Thoracic aorta (tissue), 2 donors: ENCODE data around the gene AK2. TPM values are rescaled to one million over a fixed set of nuclear protein-coding genes. Genes with fewer than 3 reads are reported as not detected.

Experiments used
- ATAC-seq: fragments of 150-250 bp; one replicate; pipeline ENCODE4 v1.8.0; 2017; ENCODE audit warnings: low read depth; ENCODE audit not compliant: insufficient number of reproducible peaks, low FRiP score
- DNase-seq: peaks from one replicate; pipeline ENCODE4 v3.0.0-alpha.2; 2020; ENCODE audit warnings: low spot score
- H3K27ac ChIP-seq, 2 donors: fragments of 200-600 bp; sonication (generic); 1 replicate in 1 of 2; 2 replicates in 1 of 2; pipeline ENCODE4 v1.5.1; 2016; ENCODE audit warnings: mild to moderate bottlenecking in 2 of 2, moderate library complexity in 2 of 2
- H3K27me3 ChIP-seq: fragments of 200-600 bp; sonication (generic); replicated peaks from 2 replicates; pipeline ENCODE4 v1.6.0; 2016; ENCODE audit warnings: mild to moderate bottlenecking; ENCODE audit not compliant: insufficient read depth
- H3K36me3 ChIP-seq: fragments of 200-600 bp; sonication (generic); one replicate; pipeline ENCODE4 v1.5.1; 2016
- H3K4me1 ChIP-seq, 2 donors: fragments of 200-600 bp; sonication (generic); 1 replicate in 1 of 2; 2 replicates in 1 of 2; pipeline versions ENCODE4 v1.5.1 to v1.6.0; 2016; ENCODE audit warnings: low read depth in 2 of 2, mild to moderate bottlenecking in 1 of 2; ENCODE audit not compliant: control insufficient read depth in 1 of 2
- H3K4me3 ChIP-seq: fragments of 200-600 bp; sonication (generic); 2 replicates; pipeline ENCODE4 v1.5.1; 2016; ENCODE audit warnings: mild to moderate bottlenecking
- H3K9me3 ChIP-seq: fragments of 200-600 bp; sonication (generic); 2 replicates; pipeline ENCODE4 v1.5.1; 2016
- total RNA-seq, 2 donors: library from RNA; depleted of rRNA; stranded (reverse); fragments of >200 nt; gene quantifications; one replicate each; pipeline versions ENCODE4 v1.1.0 to v1.2.3, GENCODE V29; 2016
- TF ChIP-seq, protein P1 (sequence below): fragments of 200-600 bp; sonication (generic); IDR thresholded peaks from one replicate; pipeline ENCODE4 v1.5.1; 2019; ENCODE audit warnings: antibody characterized with exemption

AK2 gene
- total RNA-seq, 2 donors from 2014 or later: 106 to 253 TPM

DNA sequence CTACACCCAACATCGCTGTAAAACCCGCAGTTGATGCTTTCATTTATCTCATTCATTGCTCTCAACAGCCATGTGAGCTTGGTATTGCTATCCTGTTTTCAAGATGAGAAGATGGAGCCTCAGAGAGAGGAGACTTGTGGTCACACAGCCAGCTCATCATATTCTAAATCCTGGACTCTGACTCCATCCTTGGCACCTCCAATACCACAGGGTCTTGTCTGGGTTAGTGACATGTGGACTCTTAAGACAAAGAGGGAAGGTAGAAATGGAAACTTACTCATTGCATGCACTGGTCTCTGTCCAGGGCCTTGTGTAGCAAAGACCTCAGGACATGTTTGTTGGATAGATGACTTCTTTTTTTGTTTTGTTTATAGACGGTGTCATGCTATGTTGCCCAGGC lies 65.1 kb downstream of the AK2 start:
- Histone ChIP-seq H3K9me3 (no peaks in the 10 kb centered on the region), H3K36me3 (no peaks in the 10 kb centered on the region), H3K27ac (no peak overlapping the region), H3K27me3 (no peaks in the 10 kb centered on the region), H3K4me1 (peaks cover 0 to 20% of the 10 kb centered on the region in 2 donors), H3K4me3 (no peak overlapping the region)
- no peak for DNase-seq
- ATAC-seq: no peak
- TF ChIP-seq, protein P1, sequence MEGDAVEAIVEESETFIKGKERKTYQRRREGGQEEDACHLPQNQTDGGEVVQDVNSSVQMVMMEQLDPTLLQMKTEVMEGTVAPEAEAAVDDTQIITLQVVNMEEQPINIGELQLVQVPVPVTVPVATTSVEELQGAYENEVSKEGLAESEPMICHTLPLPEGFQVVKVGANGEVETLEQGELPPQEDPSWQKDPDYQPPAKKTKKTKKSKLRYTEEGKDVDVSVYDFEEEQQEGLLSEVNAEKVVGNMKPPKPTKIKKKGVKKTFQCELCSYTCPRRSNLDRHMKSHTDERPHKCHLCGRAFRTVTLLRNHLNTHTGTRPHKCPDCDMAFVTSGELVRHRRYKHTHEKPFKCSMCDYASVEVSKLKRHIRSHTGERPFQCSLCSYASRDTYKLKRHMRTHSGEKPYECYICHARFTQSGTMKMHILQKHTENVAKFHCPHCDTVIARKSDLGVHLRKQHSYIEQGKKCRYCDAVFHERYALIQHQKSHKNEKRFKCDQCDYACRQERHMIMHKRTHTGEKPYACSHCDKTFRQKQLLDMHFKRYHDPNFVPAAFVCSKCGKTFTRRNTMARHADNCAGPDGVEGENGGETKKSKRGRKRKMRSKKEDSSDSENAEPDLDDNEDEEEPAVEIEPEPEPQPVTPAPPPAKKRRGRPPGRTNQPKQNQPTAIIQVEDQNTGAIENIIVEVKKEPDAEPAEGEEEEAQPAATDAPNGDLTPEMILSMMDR: no peak

DNA sequence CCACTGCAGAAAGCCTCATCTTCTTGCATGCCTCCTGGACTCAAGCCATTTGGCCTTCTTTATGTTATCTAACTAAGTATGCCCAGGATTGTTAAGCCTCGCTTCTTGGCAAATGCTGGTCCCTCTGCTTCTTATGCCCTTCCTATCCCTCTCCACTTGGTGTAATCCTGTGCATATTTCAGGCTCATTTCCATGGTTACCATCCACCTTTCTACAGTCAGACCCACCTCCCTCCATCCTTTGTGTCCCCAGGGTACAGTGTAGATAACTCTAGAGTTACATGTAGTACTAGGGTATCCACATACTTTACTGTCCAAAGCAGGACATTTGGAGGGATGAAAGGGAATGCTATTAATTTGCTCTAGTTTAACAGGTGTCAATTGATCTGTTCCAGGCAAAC lies 65.5 kb downstream of the AK2 start:
- DNase-seq: no peak
- no peak overlapping the region for H3K4me3 ChIP-seq
- no peak for ATAC-seq
- H3K9me3 ChIP-seq: no peaks in the 10 kb centered on the region
- H3K27ac ChIP-seq: no peak overlapping the region
- H3K27me3 ChIP-seq: no peaks in the 10 kb centered on the region
- peaks cover 0 to 20% of the 10 kb centered on the region in 2 donors for H3K4me1 ChIP-seq
- TF ChIP-seq, protein P1: no peak
- no peaks in the 10 kb centered on the region for H3K36me3 ChIP-seq

DNA sequence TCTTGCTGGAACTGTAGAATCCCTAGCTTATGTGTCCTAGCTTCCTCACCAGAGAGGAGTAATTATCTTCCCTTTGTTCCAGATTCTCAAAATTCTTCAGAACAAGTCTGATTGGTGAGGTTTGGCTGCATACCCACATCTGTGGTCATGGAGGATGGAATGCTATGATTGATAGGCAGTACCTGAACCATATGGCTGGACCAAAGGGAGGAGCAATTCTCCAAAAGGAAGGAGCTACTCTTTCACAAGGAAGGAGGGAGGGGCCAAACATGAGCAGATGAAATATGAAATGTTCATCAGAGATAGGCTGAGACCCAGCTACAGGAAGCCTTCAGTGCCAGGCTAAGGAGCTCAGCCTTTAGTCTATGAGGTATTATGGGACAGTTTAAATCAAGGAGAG lies 67.1 kb downstream of the AK2 start:
- Histone ChIP-seq H3K36me3 (no peaks in the 10 kb centered on the region), H3K27ac (no peak overlapping the region), H3K4me3 (no peak overlapping the region), H3K4me1 (peaks cover 0 to 20% of the 10 kb centered on the region in 2 donors), H3K27me3 (no peaks in the 10 kb centered on the region), H3K9me3 (no peaks in the 10 kb centered on the region)
- DNase-seq (no peak), ATAC-seq (no peak)
- TF ChIP-seq, protein P1: no peak

DNA sequence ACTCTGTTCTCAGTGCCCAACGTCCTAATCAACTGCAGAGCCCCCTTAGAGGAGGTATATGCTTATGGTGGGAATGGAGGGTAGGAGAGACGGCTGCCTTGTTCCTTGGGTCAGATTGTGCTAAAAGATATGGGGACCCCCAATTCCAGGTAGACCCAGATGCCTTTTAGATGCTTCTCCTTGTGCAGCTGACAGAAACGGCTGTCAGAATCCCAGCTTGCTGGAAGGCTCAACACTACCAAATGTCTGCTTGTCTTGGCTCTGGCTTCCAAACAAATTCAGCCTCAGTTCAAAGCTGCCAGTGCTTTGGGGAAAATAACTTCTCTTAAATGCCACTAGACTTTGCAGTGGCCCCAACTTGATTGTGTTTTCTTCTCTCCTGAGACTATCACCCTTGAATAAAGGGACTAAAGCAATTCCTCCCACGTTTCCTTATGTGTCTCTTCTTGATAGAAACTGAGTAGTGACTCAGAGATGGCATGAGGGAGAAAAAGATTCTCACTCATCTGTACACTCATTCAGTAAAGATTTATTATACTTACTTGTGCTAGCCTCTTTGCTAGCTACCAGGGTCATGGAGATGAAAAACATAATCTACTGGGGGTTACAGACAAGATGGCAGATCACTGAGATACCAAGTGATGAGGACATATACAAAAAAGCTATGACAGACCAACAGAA lies 68.7 kb downstream of the AK2 start:
- Histone ChIP-seq H3K36me3 (no peaks in the 10 kb centered on the region), H3K9me3 (no peaks in the 10 kb centered on the region), H3K4me3 (no peak overlapping the region), H3K4me1 (peaks cover 3 to 21% of the 10 kb centered on the region in 2 donors), H3K27me3 (no peaks in the 10 kb centered on the region), H3K27ac (peak overlapping the region in 1 of 2 donors; percentile 11)
- TF ChIP-seq, protein P1: no peak
- DNase-seq (no peak), ATAC-seq (no peak)

DNA sequence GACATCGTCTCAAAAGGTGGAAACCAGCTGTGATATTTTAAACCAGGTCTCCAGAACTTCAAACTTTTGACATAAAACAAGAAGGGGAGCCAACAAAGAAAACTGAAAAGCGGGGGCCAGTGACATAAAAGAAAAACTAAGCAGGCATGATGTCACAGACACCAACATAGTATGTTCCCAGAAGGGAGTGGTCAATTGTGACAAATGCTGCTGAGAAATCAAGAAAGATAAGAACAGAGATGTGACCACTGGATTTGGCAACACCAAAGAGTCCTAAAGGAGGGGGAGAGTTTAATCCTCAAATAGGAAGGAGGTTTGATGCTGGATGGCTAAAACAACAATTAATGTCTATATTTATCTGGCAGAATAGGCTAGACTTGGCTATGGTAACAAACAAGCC lies 69.8 kb downstream of the AK2 start:
- no peaks in the 10 kb centered on the region for H3K36me3 ChIP-seq

More for the DNA sequence above, 69.8 kb downstream of the AK2 start:
- Histone ChIP-seq H3K27ac (no peak overlapping the region), H3K4me1 (peaks cover 5 to 24% of the 10 kb centered on the region in 2 donors), H3K4me3 (no peak overlapping the region), H3K9me3 (no peaks in the 10 kb centered on the region), H3K27me3 (no peaks in the 10 kb centered on the region)
- TF ChIP-seq, protein P1: no peak
- ATAC-seq (no peak), DNase-seq (no peak)
